NCI-H1694 treated with DMSO at 0.1 percent for 48 hours (cell line): ENCODE results near the gene HES5.

Source experiments
- DNase-seq: peaks from one replicate; lab custom pipeline; 2025; lab: John Stamatoyannopoulos, UW

The HES5 gene

DNA sequence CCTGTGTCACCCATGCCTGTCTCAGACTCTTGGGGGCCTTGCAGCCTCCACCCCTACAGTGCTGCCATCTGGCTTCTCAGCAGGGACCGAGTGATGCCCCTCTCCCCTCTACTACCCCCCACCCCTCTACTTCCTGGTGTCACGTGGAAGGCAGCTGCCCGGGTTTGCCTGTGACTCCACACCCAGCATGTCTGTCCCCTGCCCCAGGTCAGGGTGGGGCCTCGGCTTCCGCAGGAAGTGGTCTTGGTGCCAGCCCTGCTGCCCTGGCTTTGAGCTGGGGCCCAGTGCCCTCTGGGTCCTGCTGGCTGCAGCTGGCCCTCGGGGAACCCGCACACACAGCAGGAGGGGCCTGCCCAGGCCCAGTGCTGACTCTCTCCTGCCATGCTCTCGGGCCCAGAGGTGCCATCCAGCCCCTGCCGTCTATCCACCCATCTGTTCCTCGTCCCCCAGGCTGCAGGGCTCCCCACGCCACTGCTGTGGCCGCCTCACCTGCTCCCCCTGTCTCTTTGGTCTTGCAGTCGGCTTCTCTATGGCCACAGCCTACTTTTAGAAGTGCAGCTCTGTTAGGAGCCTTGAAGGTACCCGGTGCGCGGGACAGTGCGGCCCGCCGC is 30.0 kb downstream of the HES5 start:
- DNase-seq = peak; percentile 9

DNA sequence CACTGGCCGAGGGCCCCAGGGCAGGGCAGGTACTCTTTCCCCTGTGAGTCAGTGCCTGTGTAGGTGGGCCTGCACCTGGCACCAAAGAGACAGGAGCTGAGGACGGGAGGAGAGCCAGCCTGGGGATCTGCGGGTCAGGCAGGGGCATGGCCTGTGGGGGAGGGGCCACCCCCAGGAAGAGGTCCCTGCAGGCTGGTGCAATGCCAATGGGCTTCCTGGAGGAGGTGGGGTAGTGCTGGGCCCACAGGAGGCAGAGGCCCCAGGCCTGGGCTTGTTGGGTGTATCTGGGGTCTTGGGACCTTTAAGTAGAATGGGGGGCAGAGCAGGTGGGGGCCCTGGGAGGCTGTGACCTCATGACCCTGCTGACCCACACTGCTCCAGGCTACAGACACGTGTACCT is 30.8 kb downstream of the HES5 start:
- DNase-seq = no peak

DNA sequence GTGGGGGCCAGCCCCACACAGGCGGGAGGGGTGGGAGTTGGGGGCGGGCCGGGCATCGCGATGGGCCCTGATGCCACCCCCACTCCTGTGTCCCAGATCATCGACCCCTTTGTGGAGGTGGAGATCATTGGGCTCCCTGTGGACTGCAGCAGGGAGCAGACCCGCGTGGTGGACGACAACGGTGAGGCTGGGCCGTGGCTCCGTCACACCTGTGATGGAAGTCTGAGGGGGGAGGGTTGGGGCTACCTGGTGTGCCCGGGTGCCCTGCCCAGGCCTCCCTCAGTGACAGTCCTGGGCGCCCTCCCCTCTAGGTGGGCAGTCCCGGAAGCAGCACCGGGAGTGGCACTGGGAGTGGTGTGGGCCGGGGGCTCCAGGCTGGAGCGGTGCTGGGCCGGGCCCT is 31.4 kb downstream of the HES5 start:
- no peak for DNase-seq

DNA sequence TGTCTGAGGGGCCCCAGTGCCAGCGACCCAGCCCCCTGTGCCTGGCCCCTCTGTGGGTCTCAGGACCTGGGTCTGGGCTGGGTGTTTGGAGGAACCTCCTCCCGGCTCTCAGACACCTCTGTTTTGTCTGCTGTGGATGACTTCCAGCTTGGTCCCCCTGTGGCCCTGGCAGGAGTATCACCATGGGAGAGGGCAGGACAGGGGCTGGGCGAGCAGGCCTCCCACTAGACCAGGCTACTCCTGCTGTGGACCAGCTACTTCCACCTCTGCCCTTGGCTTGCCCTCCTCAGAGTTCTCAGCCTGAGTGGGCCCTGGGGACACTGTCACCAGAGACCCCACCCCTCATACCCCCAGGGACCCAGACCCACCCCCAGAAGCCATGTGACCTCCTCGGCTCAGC is 32.2 kb downstream of the HES5 start:
- DNase-seq = no peak

DNA sequence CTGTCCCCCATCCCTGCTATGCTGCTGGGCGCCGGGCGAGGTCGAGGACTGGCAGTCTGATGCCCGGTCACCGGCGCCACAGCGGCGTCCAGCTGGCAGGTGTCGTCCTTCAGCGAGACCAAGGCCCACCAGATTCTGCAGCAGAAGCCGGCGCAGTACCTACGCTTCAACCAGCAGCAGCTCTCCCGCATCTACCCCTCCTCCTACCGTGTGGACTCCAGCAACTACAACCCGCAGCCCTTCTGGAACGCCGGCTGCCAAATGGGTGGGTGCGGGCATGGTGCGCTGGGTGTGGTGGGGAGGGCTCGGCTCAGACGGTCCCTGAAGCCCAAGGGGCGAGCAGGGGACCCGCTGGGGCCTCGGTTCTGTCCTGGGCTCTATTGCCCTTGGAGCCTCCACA is 33.3 kb downstream of the HES5 start:
- DNase-seq = no peak

DNA sequence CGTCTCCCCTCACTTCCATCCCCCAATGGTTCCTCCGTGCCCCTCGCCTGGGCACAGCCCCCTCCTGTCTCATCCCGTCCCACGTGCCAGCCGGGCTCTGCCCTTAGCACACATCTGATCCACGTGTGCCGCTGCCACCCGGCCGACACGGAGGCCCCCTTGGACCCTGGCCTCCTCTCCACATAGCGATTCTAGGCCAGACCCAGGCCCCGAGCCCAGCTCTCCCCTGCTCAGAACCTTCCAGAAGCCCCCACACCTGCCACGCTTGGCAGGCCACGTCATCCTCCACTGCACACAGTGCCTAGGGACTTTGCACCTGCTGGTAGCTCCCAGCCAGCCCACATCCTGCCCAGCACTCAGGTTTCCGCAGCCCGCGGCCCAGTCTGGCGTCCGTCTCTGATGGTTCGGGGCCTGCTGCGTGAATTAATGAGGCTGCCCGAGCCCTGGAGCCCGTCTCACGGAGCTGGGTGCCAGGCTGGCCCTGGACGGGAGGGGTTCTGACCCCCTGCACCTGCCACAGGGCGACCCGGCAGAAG is 33.9 kb downstream of the HES5 start:
- DNase-seq = no peak

DNA sequence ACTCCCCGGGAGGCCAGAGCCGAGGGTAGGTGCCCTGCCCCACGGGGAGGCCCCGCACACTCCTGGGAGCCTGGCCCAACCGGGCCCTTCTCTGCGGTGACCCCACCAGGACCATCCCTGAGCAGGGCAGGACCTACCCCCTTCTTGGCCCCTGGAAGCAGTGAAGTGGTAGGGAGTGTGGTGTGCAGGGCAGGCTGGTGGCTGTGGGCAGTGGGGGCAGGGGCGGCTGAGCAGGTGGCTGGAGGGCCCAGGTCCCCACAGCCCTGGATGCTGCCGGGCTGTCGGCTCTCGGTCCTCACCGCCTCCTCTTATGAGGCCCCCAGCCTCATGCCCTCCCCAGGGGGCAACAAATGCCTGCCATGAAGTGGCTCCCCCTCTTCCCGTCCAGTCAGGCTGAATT is 34.5 kb downstream of the HES5 start:
- no peak for DNase-seq

DNA sequence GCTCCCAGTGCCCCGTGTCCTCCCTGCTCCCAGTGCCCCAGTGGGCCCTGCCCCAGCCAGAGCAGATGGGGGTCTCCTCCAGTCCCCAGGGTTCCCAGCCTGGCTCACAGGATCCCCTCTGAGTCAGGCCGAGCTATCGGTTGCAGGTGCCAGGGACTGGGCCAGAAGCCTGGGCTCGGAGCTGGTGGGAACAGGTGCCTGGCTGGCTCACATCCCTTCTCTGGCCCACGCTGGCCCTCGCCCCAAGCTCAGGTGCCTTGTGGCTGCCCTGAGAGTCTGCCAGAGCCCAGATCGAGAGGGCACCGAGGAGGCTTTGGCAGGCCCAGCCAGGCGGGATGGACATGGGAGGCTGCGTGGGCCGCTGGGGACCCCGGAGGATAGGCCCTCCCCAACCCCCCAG is 35.0 kb downstream of the HES5 start:
- DNase-seq = no peak

DNA sequence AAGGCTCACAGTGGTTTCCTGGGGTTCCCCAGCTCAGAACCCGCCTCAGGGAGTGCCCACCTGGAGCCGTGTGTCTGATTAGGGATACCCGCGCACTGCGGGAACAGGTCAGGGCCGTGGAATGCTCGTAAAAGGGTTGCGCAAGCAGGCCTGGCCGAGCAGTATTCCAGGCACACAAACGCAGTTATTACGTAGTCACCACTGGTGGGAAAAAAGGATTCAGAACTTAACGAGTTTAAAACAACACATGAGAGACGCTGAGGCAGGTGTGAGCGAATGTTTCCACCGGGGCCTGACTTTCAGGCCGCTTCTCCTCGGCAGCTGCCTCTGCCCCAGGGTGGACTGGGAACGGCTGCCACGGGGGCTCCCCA is 35.8 kb downstream of the HES5 start:
- DNase-seq = no peak

DNA sequence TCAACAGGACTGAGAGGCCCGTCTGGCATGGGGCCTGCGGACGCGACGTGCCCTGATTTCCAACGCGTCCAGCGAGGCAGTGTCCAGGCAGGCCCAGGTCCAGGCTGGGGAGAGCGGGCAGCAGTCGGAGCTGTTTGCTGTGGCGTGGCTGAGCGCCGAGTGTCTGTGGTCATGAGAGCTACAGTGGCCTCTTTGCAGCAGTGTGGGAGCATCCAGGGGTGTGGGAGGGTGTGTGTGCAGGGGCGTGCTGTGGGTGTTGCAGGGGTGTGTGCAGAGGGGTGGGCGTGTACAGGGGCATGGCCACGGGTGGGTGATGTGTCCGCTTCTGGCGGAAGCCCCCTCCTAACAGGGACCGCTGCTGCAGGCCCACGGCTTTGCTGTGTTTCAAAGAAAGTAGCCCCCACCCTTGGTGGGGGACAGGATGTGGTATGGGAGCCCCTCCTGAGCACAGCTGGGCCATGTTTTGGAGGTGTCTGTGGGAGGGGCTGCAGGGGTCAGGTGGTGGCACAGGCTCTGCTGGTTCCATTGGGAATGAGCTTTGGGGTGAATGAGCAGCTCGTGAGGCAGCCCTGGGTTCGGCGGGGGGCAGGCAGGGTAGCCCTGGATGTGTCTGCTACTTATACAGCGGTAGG is 36.3 kb downstream of the HES5 start:
- DNase-seq = no peak

DNA sequence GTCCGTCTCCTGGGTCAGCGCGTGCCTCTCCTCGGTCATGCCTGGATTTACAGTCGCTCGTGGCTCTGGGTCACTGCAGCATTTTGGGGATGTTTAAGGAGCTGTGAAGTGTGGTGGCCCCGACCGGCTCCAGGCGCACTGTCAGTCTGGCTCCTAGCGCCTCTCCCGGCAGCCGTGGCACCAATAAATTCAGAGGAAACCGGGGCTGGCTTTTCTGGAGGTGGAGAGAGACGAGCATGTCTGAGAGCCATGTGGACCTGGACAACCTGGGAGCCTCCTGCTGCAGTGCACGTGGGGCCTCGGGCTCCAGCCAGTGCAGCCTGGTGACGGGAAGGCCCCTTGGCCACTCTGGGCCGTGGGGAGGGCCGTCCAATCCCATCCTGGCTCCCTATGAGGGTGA is 36.8 kb downstream of the HES5 start:
- no peak for DNase-seq

DNA sequence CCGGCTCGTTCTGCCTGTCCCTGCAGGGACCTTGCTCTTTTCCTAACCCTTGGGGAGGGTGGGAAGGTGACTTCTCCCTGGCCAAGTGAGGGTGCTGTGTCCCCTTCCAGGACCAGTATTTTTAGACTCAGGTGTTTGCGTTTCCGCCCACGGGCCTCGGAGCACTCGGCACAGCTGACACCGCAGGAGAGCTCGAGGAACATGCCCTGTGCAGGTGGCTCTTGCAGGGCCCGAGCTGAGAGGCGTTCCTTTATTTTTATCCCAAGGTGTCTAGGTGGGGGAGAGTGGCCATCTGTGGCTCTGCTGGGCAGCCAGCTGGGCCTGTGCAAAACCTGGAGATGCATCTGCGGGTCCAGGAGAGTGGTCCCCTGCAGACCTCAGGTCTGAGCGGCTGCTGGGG is 38.0 kb downstream of the HES5 start:
- DNase-seq = no peak

DNA sequence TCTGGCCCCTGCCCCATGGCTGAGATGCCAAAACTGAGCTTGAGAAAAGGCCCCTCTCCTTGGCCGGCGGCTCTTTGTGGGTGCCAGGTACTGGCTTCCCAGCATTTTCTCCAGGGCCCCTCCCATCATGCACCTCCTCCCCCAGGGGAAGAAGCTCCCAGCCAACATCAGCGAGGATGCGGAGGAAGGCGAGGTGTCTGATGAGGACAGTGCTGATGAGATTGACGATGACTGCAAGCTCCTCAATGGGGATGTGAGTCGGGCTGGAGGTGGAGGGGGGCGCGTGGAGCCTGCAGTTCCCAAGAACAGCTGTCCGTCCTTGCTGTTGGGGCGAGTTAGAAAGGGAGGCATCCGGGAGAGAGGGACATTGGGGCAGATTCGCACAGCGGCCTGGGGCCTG is 40.4 kb downstream of the HES5 start:
- no peak for DNase-seq

DNA sequence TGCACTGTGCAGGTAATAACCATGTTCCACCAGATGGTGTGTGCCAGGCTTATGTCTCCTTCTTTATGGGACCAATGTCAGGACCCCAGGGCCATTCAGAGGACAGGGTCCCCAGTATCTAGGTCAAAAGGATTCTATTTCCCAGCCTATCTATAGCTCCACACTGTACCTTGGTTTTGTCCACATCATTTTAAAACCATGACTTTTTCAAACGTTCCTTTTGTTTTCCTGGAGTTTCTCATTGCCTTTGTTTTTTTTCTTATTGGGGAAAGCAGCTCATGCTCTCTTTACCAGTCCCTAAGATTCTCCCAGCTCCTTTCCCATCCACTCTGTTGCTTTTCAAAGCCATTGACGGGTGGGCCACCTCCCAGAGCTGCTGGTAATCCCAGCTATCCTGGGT is 41.4 kb downstream of the HES5 start:
- no peak for DNase-seq

DNA sequence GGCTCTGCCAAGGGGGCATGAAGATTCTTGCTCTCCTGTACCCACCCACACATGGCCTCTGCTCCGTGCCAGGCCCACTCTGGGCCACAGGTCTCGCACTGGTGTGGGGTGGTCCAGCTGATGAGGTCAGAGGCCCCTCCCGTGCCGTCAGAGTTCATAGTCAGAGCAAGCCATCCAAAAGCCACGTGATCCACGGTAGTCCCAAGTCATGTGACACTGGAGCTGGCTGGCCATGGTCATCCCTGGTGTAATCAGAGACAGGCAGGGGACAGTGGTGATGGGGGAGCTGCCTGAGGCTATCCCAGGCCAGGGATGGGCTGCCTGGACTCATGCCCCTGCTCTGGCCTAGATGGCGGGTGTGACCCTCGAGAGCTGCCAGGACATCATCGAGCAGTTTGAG is 43.5 kb downstream of the HES5 start:
- no peak for DNase-seq

DNA sequence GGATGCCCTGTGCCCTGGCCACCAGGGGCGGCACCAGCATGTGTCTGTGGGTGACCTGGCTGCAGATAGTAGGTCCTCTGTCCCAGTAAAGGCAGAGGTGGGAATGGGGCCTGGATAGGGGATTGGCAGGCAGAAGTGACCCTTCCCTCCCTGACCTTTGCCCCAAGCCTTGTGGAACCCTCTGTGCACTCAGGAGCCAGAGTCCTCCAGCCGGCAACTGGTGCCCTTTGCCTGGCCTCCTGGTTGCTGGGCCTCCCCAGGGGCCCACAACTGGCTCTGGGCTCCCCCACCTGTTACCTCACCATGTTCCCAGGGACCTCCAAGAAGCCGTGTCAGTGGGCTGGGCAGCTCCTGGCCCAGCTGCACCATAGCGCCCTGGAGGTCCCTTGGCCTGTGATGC is 44.0 kb downstream of the HES5 start:
- no peak for DNase-seq

DNA sequence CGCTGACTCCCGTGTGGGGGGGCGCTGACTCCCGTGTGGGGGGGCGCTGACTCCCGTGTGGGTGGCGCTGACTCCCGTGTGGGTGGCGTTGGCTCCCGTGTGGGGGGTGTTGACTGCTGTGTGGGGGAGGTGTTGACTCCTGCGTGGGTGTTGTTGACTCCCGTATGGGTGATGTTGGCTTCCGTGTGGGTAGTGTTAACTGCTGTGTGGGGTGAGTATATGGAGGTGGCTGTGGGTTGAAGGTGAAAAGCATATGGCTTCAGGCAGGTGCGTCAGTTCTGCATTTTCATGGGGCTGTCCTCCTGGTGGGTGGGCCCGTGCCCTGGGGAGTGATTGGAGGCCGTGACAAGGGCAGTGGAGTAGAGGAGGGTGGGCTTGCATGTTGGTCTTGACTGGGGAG is 46.1 kb downstream of the HES5 start:
- DNase-seq = no peak

DNA sequence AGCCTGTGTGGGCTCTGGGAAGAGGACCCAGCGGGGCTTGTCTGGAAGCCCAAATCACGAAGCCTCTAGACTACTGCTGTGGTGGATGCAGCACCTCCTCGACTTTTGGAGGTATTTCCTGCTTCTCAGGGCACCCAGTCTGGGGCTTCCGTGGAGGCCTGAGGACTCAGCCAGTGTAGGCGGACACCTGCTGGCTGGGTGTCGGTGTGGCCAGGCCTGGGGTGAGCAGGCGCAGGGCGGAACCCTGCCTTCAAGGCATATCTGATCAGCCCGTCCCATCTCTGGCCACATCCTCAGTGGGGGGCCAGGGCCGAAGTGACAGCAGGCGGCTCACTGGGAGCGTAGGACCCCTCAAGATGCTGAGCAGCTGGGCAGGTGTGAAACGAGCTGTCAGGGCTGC is 47.0 kb downstream of the HES5 start:
- DNase-seq = no peak

DNA sequence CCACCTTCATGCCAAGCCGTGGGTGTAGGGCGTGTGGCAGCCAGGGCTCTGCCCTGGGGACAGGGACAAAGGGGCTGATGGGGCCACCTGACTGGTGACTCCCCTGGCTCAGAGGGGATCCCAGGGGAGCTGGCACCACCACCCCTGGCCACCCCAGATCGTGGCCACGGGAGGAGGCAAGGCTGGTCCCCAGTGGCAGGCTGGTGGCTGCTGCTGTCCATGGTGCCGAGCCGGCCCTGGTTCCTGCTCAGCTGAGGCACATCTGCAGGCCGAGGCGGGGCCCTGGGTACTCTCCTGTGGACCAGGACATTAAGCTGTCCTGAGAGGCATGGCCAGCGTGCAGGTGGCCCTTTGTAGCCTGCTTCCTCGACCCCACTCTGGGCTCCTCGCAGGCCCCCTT is 47.5 kb downstream of the HES5 start:
- DNase-seq = no peak

DNA sequence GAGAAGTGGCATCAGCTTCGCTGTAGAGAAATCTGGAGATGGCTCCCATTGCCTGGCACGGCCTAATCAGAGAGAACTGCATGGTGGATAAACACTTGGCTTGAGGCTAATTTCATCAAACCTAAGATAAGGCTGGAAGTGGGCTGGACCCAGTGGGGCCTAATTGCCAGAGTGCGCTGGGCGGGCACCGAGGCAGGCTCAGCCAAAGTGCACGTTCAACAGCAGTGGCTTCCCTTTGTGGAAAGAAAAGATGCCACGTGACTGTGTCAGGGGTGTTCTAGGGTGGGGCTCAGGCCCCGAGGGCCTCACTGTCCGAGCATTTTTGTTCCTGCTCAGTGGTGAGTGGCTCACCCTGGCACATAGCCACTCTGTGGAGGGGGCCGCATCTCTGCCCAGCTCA is 48.2 kb downstream of the HES5 start:
- no peak for DNase-seq

DNA sequence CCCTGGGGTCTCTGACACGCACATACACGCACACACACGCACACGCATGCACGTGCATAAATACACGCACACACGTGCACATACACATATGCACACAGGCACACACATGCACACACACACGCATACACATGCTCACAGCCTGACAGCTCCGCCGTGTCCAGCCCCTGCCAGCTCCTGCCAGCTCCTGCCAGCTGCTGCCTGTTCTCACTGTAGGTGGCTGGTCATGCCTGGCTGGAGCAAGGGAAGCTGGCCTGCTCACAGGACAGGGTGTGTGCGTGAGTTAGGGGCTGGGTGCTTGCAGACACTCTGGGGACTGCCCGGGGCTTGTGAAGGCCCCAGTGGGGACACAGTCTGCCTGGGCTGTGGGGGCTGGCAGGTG is 49.1 kb downstream of the HES5 start:
- peak; percentile 27 for DNase-seq

DNA sequence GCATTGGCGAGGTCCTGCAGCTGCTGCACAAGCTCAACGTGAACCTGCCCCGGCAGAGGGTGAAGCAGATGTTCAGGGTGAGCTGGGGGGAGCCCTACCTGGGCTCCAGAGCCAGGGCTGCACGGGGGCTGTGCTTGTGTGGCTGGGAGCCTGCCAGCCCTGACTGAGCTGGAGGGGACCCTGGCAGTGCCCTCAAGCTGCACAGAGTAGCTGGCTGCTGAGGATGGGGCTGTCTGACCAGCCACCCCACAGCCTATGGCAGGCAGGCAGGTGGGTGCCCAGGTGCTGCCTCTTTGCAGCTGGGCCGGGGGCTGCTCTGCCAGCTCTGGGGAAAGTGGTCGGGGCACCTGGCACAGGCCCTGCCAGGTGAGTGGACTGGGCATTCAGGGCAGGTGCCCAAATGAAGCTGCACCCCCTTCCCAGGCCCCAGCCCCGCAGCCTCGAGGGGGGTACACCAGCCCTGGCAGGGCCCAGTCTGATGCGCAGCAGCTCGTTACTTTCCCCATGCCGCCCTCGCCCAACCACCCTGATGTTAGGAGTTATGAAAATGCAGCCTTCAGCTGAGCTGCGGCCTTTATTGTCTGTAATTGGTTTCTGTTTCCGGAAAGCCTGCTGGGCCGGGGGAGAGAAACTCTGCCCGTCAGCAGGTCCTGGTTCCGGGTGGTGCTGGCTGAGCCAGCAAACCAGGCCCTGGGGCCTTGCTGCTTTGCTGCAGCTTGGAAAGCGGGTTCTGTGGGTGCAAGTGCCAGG is 49.7 kb downstream of the HES5 start:
- peak; percentile 21 for DNase-seq

DNA sequence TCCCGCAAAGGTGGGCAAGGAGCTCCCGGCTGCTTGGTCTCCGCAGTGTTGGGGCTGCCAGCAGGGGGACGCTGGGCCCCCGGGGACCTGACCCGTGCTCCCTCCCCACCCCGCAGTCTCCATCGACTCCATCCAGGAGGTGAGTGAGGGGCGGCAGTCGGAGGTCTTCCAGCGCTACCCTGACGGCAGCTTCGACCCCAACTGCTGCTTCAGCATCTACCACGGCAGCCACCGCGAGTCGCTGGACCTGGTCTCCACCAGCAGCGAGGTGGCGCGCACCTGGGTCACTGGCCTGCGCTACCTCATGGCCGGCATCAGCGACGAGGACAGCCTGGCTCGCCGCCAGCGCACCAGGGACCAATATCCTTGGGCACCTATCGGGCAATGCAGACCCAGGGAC is 50.4 kb downstream of the HES5 start:
- DNase-seq = no peak

DNA sequence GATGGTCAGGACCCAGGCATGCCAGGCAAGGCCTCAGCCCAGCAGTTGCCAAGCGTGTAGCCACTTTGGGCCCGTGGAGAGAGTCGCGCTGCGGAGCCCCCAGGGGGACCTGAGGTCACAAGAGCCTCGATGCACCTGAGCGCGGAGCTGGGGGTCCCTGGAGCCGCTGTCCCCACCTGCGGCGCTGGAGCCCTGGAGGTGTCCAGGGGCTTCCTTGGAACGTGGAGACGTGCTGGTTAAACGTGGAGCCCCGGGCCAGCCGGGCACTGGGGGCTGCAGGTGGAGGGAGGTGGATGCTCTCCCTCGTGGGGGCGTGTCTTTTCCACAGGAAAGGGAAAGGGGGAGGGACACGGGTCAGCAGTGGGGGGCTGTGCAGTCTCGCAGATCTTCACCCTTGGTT is 50.9 kb downstream of the HES5 start:
- DNase-seq = no peak
